HFF-Myc (cell line): ENCODE results near the gene S100A2.
A peak's percentile ranks its signal among the peaks of the same experiment; 100 is the strongest.

Source experiments
- DNase-seq: peaks from one replicate; pipeline ENCODE4 v3.0.0-alpha.2; 2011; ENCODE audit warnings: low read depth; ENCODE audit errors: extremely low read depth
- H3K4me3 ChIP-seq: replicated peaks from 2 replicates; pipeline ENCODE4 v1.5.1; 2011; ENCODE audit warnings: low read depth, mild to moderate bottlenecking, control low read depth, low read length
- TF ChIP-seq, protein P1 (sequence below): IDR thresholded peaks from 2 replicates; pipeline ENCODE4 v1.5.1; 2012; ENCODE audit warnings: mild to moderate bottlenecking, low read depth, low read length, control low read depth; ENCODE audit errors: missing control alignments

S100A2 gene

DNA sequence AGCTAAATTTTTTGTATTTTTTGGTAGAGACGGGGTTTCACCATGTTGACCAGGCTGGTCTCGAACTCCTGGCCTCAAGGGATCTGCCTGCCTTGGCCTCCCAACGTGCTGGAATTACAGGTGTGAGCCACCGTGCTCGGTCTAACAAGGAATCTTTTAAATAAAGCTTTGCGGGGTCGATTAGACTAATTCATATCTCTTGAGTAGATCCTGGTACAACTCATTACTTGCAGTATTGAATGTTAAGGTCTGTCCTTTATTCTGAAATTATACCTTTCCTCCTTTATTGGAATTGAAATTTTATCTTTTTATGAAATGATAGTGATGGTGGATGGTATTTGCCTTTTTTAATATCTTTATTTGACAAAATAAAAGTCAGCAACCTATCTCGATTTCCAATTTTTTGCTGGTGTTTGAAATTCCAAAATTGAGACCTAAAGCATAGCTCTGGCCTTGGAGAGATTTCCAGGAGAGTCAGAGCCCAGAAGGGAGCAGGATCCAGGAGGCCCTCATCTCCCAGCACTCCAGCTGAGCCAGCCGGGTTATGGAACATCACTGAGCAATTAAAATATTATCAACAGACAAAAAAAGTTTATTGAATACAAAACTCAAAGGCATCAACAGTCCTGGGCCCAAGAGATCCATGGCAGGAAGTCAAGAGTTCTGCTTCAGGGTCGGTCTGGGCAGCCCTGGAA lies 4.7 kb downstream of the S100A2 start:
- TF ChIP-seq, protein P1, sequence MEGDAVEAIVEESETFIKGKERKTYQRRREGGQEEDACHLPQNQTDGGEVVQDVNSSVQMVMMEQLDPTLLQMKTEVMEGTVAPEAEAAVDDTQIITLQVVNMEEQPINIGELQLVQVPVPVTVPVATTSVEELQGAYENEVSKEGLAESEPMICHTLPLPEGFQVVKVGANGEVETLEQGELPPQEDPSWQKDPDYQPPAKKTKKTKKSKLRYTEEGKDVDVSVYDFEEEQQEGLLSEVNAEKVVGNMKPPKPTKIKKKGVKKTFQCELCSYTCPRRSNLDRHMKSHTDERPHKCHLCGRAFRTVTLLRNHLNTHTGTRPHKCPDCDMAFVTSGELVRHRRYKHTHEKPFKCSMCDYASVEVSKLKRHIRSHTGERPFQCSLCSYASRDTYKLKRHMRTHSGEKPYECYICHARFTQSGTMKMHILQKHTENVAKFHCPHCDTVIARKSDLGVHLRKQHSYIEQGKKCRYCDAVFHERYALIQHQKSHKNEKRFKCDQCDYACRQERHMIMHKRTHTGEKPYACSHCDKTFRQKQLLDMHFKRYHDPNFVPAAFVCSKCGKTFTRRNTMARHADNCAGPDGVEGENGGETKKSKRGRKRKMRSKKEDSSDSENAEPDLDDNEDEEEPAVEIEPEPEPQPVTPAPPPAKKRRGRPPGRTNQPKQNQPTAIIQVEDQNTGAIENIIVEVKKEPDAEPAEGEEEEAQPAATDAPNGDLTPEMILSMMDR = peak; percentile 3
- DNase-seq = no peak

DNA sequence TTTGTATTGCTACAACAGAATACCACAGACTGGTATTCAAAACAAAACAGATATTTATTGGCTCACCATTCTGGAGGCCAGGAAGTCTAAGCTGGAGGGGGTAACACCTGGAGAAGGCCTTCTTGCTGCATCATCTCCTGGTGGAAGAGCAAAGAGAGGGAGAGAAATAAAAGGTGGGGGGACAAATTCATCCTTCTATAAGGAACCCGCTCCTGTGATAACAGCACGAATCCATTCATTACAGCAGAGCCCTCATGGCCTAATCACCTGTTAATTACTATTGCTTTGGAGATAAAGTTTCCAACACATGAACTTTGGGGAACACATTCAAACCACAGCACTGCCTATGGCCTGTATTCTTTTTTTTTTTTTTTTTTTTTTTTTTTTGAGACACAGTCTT lies 5.4 kb downstream of the S100A2 start:
- TF ChIP-seq, protein P1 = no peak
- H3K4me3 ChIP-seq = no peak overlapping the region
- DNase-seq = no peak

More for the DNA sequence above, 4.7 kb downstream of the S100A2 start:
- no peak overlapping the region for H3K4me3 ChIP-seq

DNA sequence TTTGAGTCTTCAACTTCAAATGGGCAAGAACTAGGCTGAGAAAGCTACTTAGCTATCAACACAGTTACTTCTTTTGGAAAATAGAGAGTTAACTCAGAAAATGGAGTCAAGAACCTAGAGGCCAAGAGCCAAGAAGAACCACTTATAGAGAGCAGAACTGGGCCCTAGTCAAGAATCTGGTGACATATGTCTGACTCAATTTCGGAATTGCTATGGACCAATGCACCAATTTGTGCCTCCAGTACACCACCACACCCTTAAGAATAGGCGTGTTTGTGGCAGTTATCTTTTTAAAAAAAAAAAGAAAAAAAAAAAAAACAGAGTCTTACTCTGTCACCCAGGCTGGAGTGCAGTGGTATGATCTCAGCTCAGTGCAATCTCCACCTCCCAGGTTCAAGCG lies 7.8 kb downstream of the S100A2 start:
- no peak overlapping the region for H3K4me3 ChIP-seq
- TF ChIP-seq, protein P1 = no peak
- DNase-seq = no peak

DNA sequence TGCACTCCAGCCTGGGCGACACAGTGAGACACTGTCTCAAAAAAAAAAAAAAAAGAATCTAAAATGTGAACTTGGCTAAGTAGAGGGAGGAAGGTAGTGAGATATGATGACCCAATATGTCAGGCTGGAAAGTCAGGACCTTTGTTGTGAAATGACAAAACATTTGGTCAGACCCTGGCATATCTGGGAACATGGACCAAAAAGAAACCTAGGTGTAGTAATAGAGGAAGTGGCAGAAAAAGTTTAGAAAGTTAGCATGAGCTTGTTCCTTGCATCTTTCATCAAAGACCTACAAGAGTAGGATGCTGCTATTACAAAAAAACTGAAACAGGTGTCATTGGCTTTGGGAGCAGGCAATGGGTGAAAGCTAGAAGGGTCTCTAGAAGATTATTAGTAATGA lies 9.3 kb downstream of the S100A2 start:
- no peak overlapping the region for H3K4me3 ChIP-seq
- DNase-seq = no peak
- TF ChIP-seq, protein P1 = no peak

DNA sequence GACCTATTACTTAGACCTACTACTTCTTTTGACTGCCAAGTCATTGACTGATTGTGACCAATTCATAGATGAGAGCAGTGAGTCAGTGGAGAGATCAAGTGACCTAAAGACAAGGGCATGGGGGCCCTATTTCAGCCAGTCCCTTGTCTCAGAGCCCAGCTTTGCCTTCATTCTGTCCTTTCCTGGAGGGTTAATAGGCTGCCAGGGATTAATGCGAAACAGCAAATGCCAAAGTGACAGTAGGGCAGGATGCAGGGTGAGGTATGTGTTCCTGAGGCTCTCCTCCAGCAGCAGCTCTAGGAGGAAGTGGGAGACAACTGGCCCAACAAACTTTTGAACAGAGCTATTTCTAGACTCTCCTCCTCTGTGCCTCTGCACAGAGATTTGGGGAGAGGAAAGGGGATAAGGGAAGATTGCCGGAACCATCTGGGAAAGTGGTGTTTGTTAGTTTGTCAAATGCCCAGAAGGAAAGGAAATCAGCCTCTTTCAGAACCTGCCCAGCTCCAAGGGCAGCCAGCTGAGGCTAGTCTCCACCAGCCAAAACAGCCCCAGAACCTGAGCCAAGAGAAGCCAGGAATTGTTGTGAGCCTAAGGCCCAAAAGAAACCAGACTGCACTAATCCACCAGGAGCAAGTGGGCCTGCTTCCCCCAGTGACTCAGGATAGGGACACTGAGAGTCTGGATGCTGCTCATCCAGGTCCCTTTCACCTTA lies 11.7 kb downstream of the S100A2 start:
- H3K4me3 ChIP-seq = no peak overlapping the region
- TF ChIP-seq, protein P1 = no peak
- no peak for DNase-seq

DNA sequence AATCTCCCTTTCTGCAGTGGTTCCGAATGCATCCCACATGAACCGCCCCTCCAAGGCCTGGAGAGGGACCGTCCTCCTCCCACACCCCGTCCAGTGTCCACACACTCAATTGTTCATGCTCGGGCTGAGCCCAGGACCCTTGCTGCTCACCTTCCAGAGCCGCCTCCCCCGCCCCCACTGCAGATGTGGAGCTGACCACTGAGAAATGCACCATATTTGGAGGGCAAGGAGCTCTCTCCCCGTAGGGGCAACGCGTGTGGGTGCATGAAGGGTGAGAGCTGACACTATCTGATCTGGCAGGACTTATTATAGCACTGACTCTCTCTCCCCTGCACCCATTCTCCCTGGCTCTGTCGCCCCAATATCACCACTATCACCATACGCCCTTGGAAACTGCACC lies 12.5 kb downstream of the S100A2 start:
- no peak overlapping the region for H3K4me3 ChIP-seq
- DNase-seq = no peak
- TF ChIP-seq, protein P1 = no peak

DNA sequence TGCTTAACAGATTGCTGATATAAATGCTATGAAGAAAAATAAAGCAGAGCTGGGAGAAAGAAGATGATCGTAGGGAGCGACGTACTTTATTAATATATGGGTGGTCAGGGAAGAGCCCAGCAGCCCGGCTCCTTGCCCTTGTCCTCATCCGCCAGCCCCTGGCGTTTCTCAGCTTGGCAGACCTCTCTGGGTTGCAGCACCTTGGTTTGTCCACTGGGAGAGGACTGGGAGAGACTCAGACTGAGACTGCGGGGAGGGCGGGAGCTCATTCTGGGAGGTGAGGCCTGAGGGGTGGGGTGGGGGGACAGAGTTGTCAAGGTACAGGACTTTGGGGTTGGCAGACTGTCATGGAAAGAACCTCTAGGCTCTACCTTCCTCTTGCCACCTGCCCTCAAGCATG lies 13.3 kb downstream of the S100A2 start:
- TF ChIP-seq, protein P1 = no peak
- no peak overlapping the region for H3K4me3 ChIP-seq
- DNase-seq = no peak
